HepG2 (cell line): ENCODE results near the gene PPIA. TPM values are rescaled to one million over a fixed set of nuclear protein-coding genes. Genes with fewer than 3 reads are reported as not detected.

Experiments used
- ATAC-seq: fragments of 200-7000 bp; cut with Tn5 transposase; 3 replicates; pipeline ENCODE4 v1.9.1; 2020; ENCODE audit warnings: mild to moderate bottlenecking, moderate library complexity
- BruUV-seq: library from RNA; stranded (reverse); fragments of 400-500 nt; replicated peaks from 2 replicates; lab custom pipeline; 2021; lab: Mats Ljungman, UMichigan
- CTCF ChIA-PET: fragments of 300-600 bp; formaldehyde crosslinking; extraction: SDS; loops from one replicate; lab custom pipeline; 2021; ENCODE audit warnings: low total read pairs, inconsistent platforms, low intra/inter-chr PET ratio; lab: Yijun Ruan, JAX
- POLR2A ChIA-PET: fragments of 350-600 bp; sonication (Branson Sonifier 250); formaldehyde crosslinking; loops from one replicate; lab custom pipeline; 2020; ENCODE audit warnings: antibody characterized with exemption, inconsistent platforms; lab: Yijun Ruan, JAX
- DNase-seq: peaks from one replicate; pipeline ENCODE4 v3.0.0-alpha.2; 2015; ENCODE audit warnings: low spot score
- FAIRE-seq: peaks from 3 replicates; lab custom pipeline; 2011; peaks lifted over from hg19 to GRCh38; lab: Jason Lieb, UNC
- H2AFZ ChIP-seq: one replicate; pipeline ENCODE4 v1.6.1; 2011; ENCODE audit warnings: low read length, inconsistent platforms
- H3K27ac ChIP-seq: fragments of 300-600 bp; 3 replicates; pipeline ENCODE4 v1.8.0; 2011; ENCODE audit warnings: mixed run types, mild to moderate bottlenecking, mixed read lengths, low read length, inconsistent platforms; ENCODE audit not compliant: insufficient read depth; ENCODE audit errors: extremely low read length
- H3K27me3 ChIP-seq, 2 experiments: fragments of 200-600 bp in 1 of 2; 2 replicates in 1 of 2; 3 replicates in 1 of 2; pipeline versions ENCODE4 v1.6.0 to v1.8.0; 2011; ENCODE audit warnings: low read length in 2 of 2, mild to moderate bottlenecking in 2 of 2, moderate library complexity in 2 of 2, inconsistent platforms in 1 of 2; ENCODE audit not compliant: insufficient read depth in 2 of 2, control insufficient read depth in 1 of 2
- H3K36me3 ChIP-seq, 2 experiments: fragments of 200-600 bp in 1 of 2; replicated peaks in 1 of 2; 2 replicates in 1 of 2; 3 replicates in 1 of 2; pipeline versions ENCODE4 v1.5.1 to v1.8.0; 2011; ENCODE audit warnings: low read length in 2 of 2, inconsistent platforms in 1 of 2; ENCODE audit not compliant: insufficient read depth in 2 of 2, control insufficient read depth in 1 of 2
- H3K4me1 ChIP-seq: 2 replicates; pipeline ENCODE4 v1.5.1; 2012; ENCODE audit warnings: low read length, inconsistent platforms; ENCODE audit not compliant: insufficient read depth
- H3K4me2 ChIP-seq: 2 replicates; pipeline ENCODE4 v1.6.0; 2011; ENCODE audit warnings: low read depth, low read length, inconsistent platforms
- H3K4me3 ChIP-seq, 3 experiments: fragments of 200-600 bp in 1 of 3; sonication (generic), shearing (Covaris generic) in 1 of 3; replicated peaks in 1 of 3; 2 replicates each; pipeline ENCODE4 v1.5.1; 2011 to 2016; ENCODE audit warnings: low read length in 3 of 3, inconsistent platforms in 2 of 3, low read depth in 2 of 3, mild to moderate bottlenecking in 2 of 3, control low read depth in 1 of 3, mixed read lengths in 1 of 3; ENCODE audit not compliant: insufficient read depth in 1 of 3
- H3K79me2 ChIP-seq: one replicate; pipeline ENCODE4 v1.6.1; 2011; ENCODE audit warnings: low read length, inconsistent platforms; ENCODE audit not compliant: insufficient read depth
- H3K9ac ChIP-seq: 2 replicates; pipeline ENCODE4 v1.6.0; 2011; ENCODE audit warnings: mild to moderate bottlenecking, low read depth, low read length, inconsistent platforms; ENCODE audit not compliant: insufficient read depth
- H3K9me3 ChIP-seq: 2 replicates; pipeline ENCODE4 v1.5.1; 2012; ENCODE audit warnings: mild to moderate bottlenecking, low read length
- H4K20me1 ChIP-seq: 2 replicates; pipeline ENCODE4 v1.6.0; 2011; ENCODE audit warnings: inconsistent platforms, mild to moderate bottlenecking, low read length, moderate library complexity; ENCODE audit not compliant: insufficient read depth
- CHD4 ChIP-seq: fragments of 200-600 bp; sonication (generic); IDR thresholded peaks from 2 replicates; pipeline ENCODE4 v1.7.0; 2017; ENCODE audit warnings: mild to moderate bottlenecking, low read length, borderline replicate concordance
- HINFP ChIP-seq: sonication (generic); formaldehyde crosslinking; IDR thresholded peaks from 2 replicates; pipeline ENCODE4 v1.4.0; 2020; ENCODE audit warnings: low read depth, mild to moderate bottlenecking, missing genetic modification reagents
- NR2C2 ChIP-seq: sonication (generic); formaldehyde crosslinking; IDR thresholded peaks from 2 replicates; pipeline ENCODE4 v1.4.0; 2020; ENCODE audit warnings: missing genetic modification reagents, mild to moderate bottlenecking, moderate library complexity, borderline replicate concordance
- SOX6 ChIP-seq, 2 experiments: fragments of 450-650 bp in 1 of 2; sonication (generic) in 1 of 2; formaldehyde crosslinking in 1 of 2; IDR thresholded peaks; 2 replicates each; pipeline versions ENCODE4 v1.4.0 to v1.6.1; 2017 to 2020; ENCODE audit warnings: antibody characterized with exemption in 1 of 2, mild to moderate bottlenecking in 1 of 2, missing genetic modification reagents in 1 of 2
- ZNF142 ChIP-seq: sonication (generic); formaldehyde crosslinking; IDR thresholded peaks from 2 replicates; pipeline ENCODE4 v1.4.0; 2020; ENCODE audit warnings: missing genetic modification reagents
- ZNF768 ChIP-seq: sonication (generic); formaldehyde crosslinking; IDR thresholded peaks from 2 replicates; pipeline ENCODE4 v1.4.0; 2020; ENCODE audit warnings: missing genetic modification reagents
- WGBS: methylation state at CpG from one replicate; pipeline ENCODE4 v1.1.6; 2017; ENCODE audit warnings: low lambda C conversion rate; 5-methylcytosine and 5-hydroxymethylcytosine counted together
- in situ Hi-C: cut with HindIII; loops from 2 replicates; pipeline ENCODE4 v1.10.0; 2017; ENCODE audit warnings: low pct_unique_long_range_greater_than_20kb; ENCODE audit not compliant: extremely low pct_ligation_motif_present
- intact Hi-C: fragments of 100-400 bp; cut with micrococcal nuclease; formaldehyde crosslinking; loops from one replicate; pipeline ENCODE4 v1.10.0; 2022; ENCODE audit not compliant: unreplicated experiment
- polyA plus RNA-seq, 8 experiments: library from polyadenylated mRNA; depleted of rRNA in 3 of 8; stranded (reverse) in 7 of 8; unstranded in 1 of 8; fragments of >200 nt; fragmentation: Illumina TruSeq in 4 of 8; extraction: Trizol in 4 of 8; gene quantifications; 2 replicates each; pipeline versions ENCODE4 v1.2.1 to v1.2.3, GENCODE V29; 2011 to 2016; ENCODE audit warnings: low read depth in 4 of 8, missing spikeins in 1 of 8, mixed read lengths in 1 of 8; ENCODE audit not compliant: insufficient read depth in 1 of 8
- total RNA-seq, 5 experiments: library from RNA; depleted of rRNA; stranded (reverse); fragments of >200 nt; fragmentation: Illumina TruSeq; extraction: Trizol; gene quantifications; 2 replicates each; pipeline ENCODE4 v1.2.3, GENCODE V29; 2016; ENCODE audit warnings: low read depth in 1 of 5

PPIA gene
- total and polyA plus RNA-seq, 2 of the 13 experiments (the other 11 are each of a cell fraction or from before 2014, with no cell fraction given): 2,268 to 3,010 TPM

- peak; percentile 51; the same call in 1 of the 2 replicates for TF ChIP-seq HINFP (CRISPR knock-in tag)
- no peak for TF ChIP-seq SOX6 (IDR thresholded peaks at IDR 0.05)
- TF ChIP-seq SOX6 (CRISPR knock-in tag; IDR thresholded peaks at IDR 0.05): peak; percentile 40; the same call in 1 of the 2 replicates
These were observed 48.2 kb upstream of the PPIA start, which contains the start of gene ZMIZ2 (continued) for GRCh38 chr7:44748045-44748947.

- intact Hi-C loops (loop anchor here (1.0 kb wide), 1 partner anchor 143 kb away; the partner anchor contains the start of gene OGDH), in situ Hi-C loops (no loop called here)
- POLR2A ChIA-PET: interaction anchor here (1.2 to 2.9 kb wide), 2 partner anchors 19 to 109 kb away, joined by 3 to 13 read pairs; no protein-coding TSS in a partner anchor
- CTCF ChIA-PET: no interaction called here
- FAIRE-seq: no peak
- Histone ChIP-seq H3K9ac (peak overlapping the region; percentile 80), H4K20me1 (peaks cover 7% of the 10 kb centered on the region), H2AFZ (no peak overlapping the region), H3K27me3 (no peaks in the 10 kb centered on the region; a peak in 1 of 5 replicates), H3K27ac (no peak overlapping the region), H3K36me3 (no peaks in the 10 kb centered on the region), H3K9me3 (no peaks in the 10 kb centered on the region), H3K79me2 (peaks cover 20% of the 10 kb centered on the region), H3K4me1 (peaks cover 26% of the 10 kb centered on the region), H3K4me3 (peak overlapping the region; percentile 69 to 94 (median 90)), H3K4me2 (peak overlapping the region; percentile 74)
- 3% methylated on average over 4 of the region's 60 CpGs for WGBS
- no peak for DNase-seq
- ATAC-seq: peak; percentile 4; the same call in 2 of the 3 replicates
- no TSS peak for BruUV-seq
- TF ChIP-seq ZNF768 (CRISPR knock-in tag): no peak
- TF ChIP-seq NR2C2 (CRISPR knock-in tag): 0 out of 2 replicates have a peak, but pooled peaks have one; percentile 20
- no peak for TF ChIP-seq CHD4
- TF ChIP-seq ZNF142 (CRISPR knock-in tag): 0 out of 2 replicates have a peak, but pooled peaks have one; percentile 73
These were observed 47.3 kb upstream of the PPIA start for GRCh38 chr7:44748948-44749731.
